Astrocyte (in vitro differentiated cells and primary cell): Measurements from ENCODE around the gene ZNF692. TPM values are rescaled to one million over a fixed set of nuclear protein-coding genes. Genes with fewer than 3 reads are reported as not detected.

Experiments used
- DNase-seq: peaks from one replicate; pipeline ENCODE4 v3.0.0-alpha.2; 2010; ENCODE audit warnings: low read depth
- FAIRE-seq: peaks from 2 replicates; lab custom pipeline; 2011; peaks lifted over from hg19 to GRCh38; lab: Jason Lieb, UNC
- H2AFZ ChIP-seq: 2 replicates; pipeline ENCODE4 v1.6.0; 2012; ENCODE audit warnings: low read depth, low read length, inconsistent platforms
- H3K27ac ChIP-seq: 2 replicates; pipeline ENCODE4 v1.5.1; 2011; ENCODE audit warnings: low read depth, low read length, inconsistent platforms
- H3K27me3 ChIP-seq: 2 replicates; pipeline ENCODE4 v1.6.0; 2011; ENCODE audit warnings: low read length, inconsistent platforms; ENCODE audit not compliant: insufficient read depth
- H3K36me3 ChIP-seq: 2 replicates; pipeline ENCODE4 v1.5.1; 2011; ENCODE audit warnings: low read length, inconsistent platforms; ENCODE audit not compliant: insufficient read depth
- H3K4me1 ChIP-seq: 2 replicates; pipeline ENCODE4 v1.5.1; 2011; ENCODE audit warnings: low read length, inconsistent platforms; ENCODE audit not compliant: insufficient read depth
- H3K4me2 ChIP-seq: 2 replicates; pipeline ENCODE4 v1.6.0; 2012; ENCODE audit warnings: low read length, inconsistent platforms
- H3K4me3 ChIP-seq: 2 replicates; pipeline ENCODE4 v1.5.1; 2011; ENCODE audit warnings: low read depth, mild to moderate bottlenecking, low read length, inconsistent platforms; ENCODE audit not compliant: insufficient read depth
- H3K79me2 ChIP-seq: 2 replicates; pipeline ENCODE4 v1.6.0; 2012; ENCODE audit warnings: mild to moderate bottlenecking, low read length, inconsistent platforms; ENCODE audit not compliant: insufficient read depth
- H3K9ac ChIP-seq: 2 replicates; pipeline ENCODE4 v1.6.0; 2012; ENCODE audit warnings: mild to moderate bottlenecking, low read length, inconsistent platforms
- H3K9me3 ChIP-seq: 2 replicates; pipeline ENCODE4 v1.5.1; 2012; ENCODE audit warnings: low read depth, mild to moderate bottlenecking, low read length, inconsistent platforms; ENCODE audit not compliant: insufficient read depth
- H4K20me1 ChIP-seq: 2 replicates; pipeline ENCODE4 v1.6.0; 2012; ENCODE audit warnings: low read length, inconsistent platforms; ENCODE audit not compliant: insufficient read depth
- H3K27ac Mint-ChIP-seq: one replicate; pipeline ENCODE4 v1.8.0; 2021; ENCODE audit warnings: mild to moderate bottlenecking, mixed read lengths; ENCODE audit not compliant: unreplicated experiment
- H3K27me3 Mint-ChIP-seq: one replicate; pipeline ENCODE4 v1.8.0; 2021; ENCODE audit warnings: low read depth, mixed read lengths; ENCODE audit not compliant: unreplicated experiment
- H3K36me3 Mint-ChIP-seq: one replicate; pipeline ENCODE4 v1.8.0; 2021; ENCODE audit warnings: low read depth, mixed read lengths; ENCODE audit not compliant: unreplicated experiment
- H3K4me1 Mint-ChIP-seq: one replicate; pipeline ENCODE4 v1.8.0; 2021; ENCODE audit warnings: low read depth, mixed read lengths; ENCODE audit not compliant: unreplicated experiment
- H3K4me3 Mint-ChIP-seq: one replicate; pipeline ENCODE4 v1.8.0; 2021; ENCODE audit warnings: mild to moderate bottlenecking, moderate library complexity, mixed read lengths; ENCODE audit not compliant: unreplicated experiment
- H3K9me3 Mint-ChIP-seq: one replicate; pipeline ENCODE4 v1.8.0; 2021; ENCODE audit warnings: mild to moderate bottlenecking, mixed read lengths; ENCODE audit not compliant: unreplicated experiment
- CTCF ChIP-seq: IDR thresholded peaks from 2 replicates; pipeline ENCODE4 v1.5.1; 2011; ENCODE audit warnings: low read depth, mild to moderate bottlenecking, inconsistent platforms, low read length, moderate library complexity; ENCODE audit not compliant: insufficient read depth
- EZH2 ChIP-seq: IDR thresholded peaks from 2 replicates; pipeline ENCODE4 v1.6.1; 2012; ENCODE audit warnings: mild to moderate bottlenecking, low read length, inconsistent platforms; ENCODE audit not compliant: insufficient read depth
- total RNA-seq: library from RNA; stranded (reverse); gene quantifications from 2 replicates; pipeline ENCODE4 v1.2.1, GENCODE V29; 2021

Gene ZNF692
- total RNA-seq, 1 donor from 2014 or later: 41.4 TPM

GRCh38 chr1:248843687-248844086 is 15.2 kb downstream of the ZNF692 start:
- H3K79me2 ChIP-seq: peaks cover 42% of the 10 kb centered on the region
- H3K9me3 ChIP-seq: no peaks in the 10 kb centered on the region
- no peak for TF ChIP-seq EZH2
- TF ChIP-seq CTCF: no peak
- no peak overlapping the region for H3K4me3 Mint-ChIP-seq
- no peak overlapping the region for H2AFZ ChIP-seq
- H3K9me3 Mint-ChIP-seq: no peaks in the 10 kb centered on the region
- H3K4me1 ChIP-seq: no peaks in the 10 kb centered on the region
- peaks cover 16% of the 10 kb centered on the region for H4K20me1 ChIP-seq
- no peak overlapping the region for H3K4me3 ChIP-seq
- no peak overlapping the region for H3K27ac Mint-ChIP-seq
- DNase-seq: no peak
- H3K9ac ChIP-seq: no peak overlapping the region
- no peaks in the 10 kb centered on the region for H3K27me3 Mint-ChIP-seq
- FAIRE-seq: no peak
- H3K27me3 ChIP-seq: no peaks in the 10 kb centered on the region
- no peak overlapping the region for H3K27ac ChIP-seq
- H3K4me2 ChIP-seq: no peak overlapping the region
- peaks cover 9% of the 10 kb centered on the region for H3K36me3 ChIP-seq
- H3K36me3 Mint-ChIP-seq: peaks cover 7% of the 10 kb centered on the region
- H3K4me1 Mint-ChIP-seq: peaks cover 17% of the 10 kb centered on the region

- H3K79me2 ChIP-seq: peaks cover 43% of the 10 kb centered on the region
- TF ChIP-seq CTCF (no peak), EZH2 (no peak)
- H3K9me3 Mint-ChIP-seq: no peaks in the 10 kb centered on the region
- no peaks in the 10 kb centered on the region for H3K27me3 ChIP-seq
- peaks cover 9% of the 10 kb centered on the region for H3K36me3 ChIP-seq
- no peak overlapping the region for H2AFZ ChIP-seq
- peaks cover 17% of the 10 kb centered on the region for H3K4me1 Mint-ChIP-seq
- no peaks in the 10 kb centered on the region for H3K9me3 ChIP-seq
- FAIRE-seq: no peak
- H3K4me2 ChIP-seq: no peak overlapping the region
- H3K27ac ChIP-seq: no peak overlapping the region
- H3K4me3 ChIP-seq: no peak overlapping the region
- no peak overlapping the region for H3K9ac ChIP-seq
- no peak overlapping the region for H3K27ac Mint-ChIP-seq
- no peak for DNase-seq
- peaks cover 16% of the 10 kb centered on the region for H4K20me1 ChIP-seq
- H3K27me3 Mint-ChIP-seq: no peaks in the 10 kb centered on the region
- no peaks in the 10 kb centered on the region for H3K4me1 ChIP-seq
- H3K36me3 Mint-ChIP-seq: peaks cover 7% of the 10 kb centered on the region
- no peak overlapping the region for H3K4me3 Mint-ChIP-seq
Observed at GRCh38 chr1:248842781-248843331, 16.0 kb downstream of the ZNF692 start.

GRCh38 chr1:248841702-248842395 is 17.0 kb downstream of the ZNF692 start:
- Mint-ChIP-seq H3K27me3 (no peaks in the 10 kb centered on the region), H3K36me3 (peaks cover 2% of the 10 kb centered on the region), H3K27ac (peak overlapping the region; percentile 0), H3K4me3 (no peak overlapping the region), H3K9me3 (no peaks in the 10 kb centered on the region), H3K4me1 (peaks cover 17% of the 10 kb centered on the region)
- no peak for FAIRE-seq
- H3K9me3 ChIP-seq: no peaks in the 10 kb centered on the region
- peaks cover 16% of the 10 kb centered on the region for H4K20me1 ChIP-seq
- peaks cover 43% of the 10 kb centered on the region for H3K79me2 ChIP-seq
- H3K27ac ChIP-seq: no peak overlapping the region
- peak; percentile 26 for DNase-seq
- H3K36me3 ChIP-seq: peaks cover 9% of the 10 kb centered on the region
- H3K4me2 ChIP-seq: peak overlapping the region; percentile 7
- H3K4me3 ChIP-seq: no peak overlapping the region
- H3K4me1 ChIP-seq: peaks cover 3% of the 10 kb centered on the region
- TF ChIP-seq EZH2 (no peak), CTCF (peak; percentile 35)
- peak overlapping the region; percentile 17 for H3K9ac ChIP-seq
- H3K27me3 ChIP-seq: no peaks in the 10 kb centered on the region
- H2AFZ ChIP-seq: no peak overlapping the region
